Spleen (tissue), 11 donors: Measurements from ENCODE around the gene ADGRE2. TPM values are rescaled to one million over a fixed set of nuclear protein-coding genes. Genes with fewer than 3 reads are reported as not detected.
A peak's percentile ranks its signal among the peaks of the same experiment; 100 is the strongest.

ENCODE experiments used
- DNase-seq: peaks from one replicate; pipeline ENCODE4 v3.0.0-alpha.2; 2020
- H3K27ac ChIP-seq, 8 donors: fragments of 200-600 bp; sonication (generic) in 7 of 8; 1 replicate in 4 of 8; 2 replicates in 4 of 8; pipeline versions ENCODE4 v1.5.0 to v1.8.0; 2016 to 2021; ENCODE audit warnings: inconsistent platforms in 4 of 8, mild to moderate bottlenecking in 4 of 8, moderate library complexity in 1 of 8
- H3K27me3 ChIP-seq, 7 donors: fragments of 200-600 bp; sonication (generic) in 6 of 7; replicated peaks in 1 of 7; 1 replicate in 4 of 7; 2 replicates in 3 of 7; pipeline versions ENCODE4 v1.5.0 to v1.8.0; 2016 to 2021; ENCODE audit warnings: inconsistent platforms in 3 of 7, mild to moderate bottlenecking in 1 of 7
- H3K36me3 ChIP-seq, 6 donors: fragments of 200-600 bp; sonication (generic) in 5 of 6; 1 replicate in 4 of 6; 2 replicates in 2 of 6; pipeline versions ENCODE4 v1.5.0 to v1.8.0; 2016 to 2021; ENCODE audit warnings: inconsistent platforms in 2 of 6
- H3K4me1 ChIP-seq, 6 donors: fragments of 200-600 bp; sonication (generic) in 5 of 6; 1 replicate in 3 of 6; 2 replicates in 3 of 6; pipeline versions ENCODE4 v1.5.0 to v1.8.0; 2016 to 2021; ENCODE audit warnings: inconsistent platforms in 3 of 6
- H3K4me3 ChIP-seq, 8 donors: fragments of 200-600 bp; sonication (generic) in 7 of 8; 1 replicate in 4 of 8; 2 replicates in 4 of 8; pipeline versions ENCODE4 v1.5.0 to v1.8.0; 2016 to 2021; ENCODE audit warnings: inconsistent platforms in 4 of 8, mild to moderate bottlenecking in 4 of 8, moderate library complexity in 2 of 8
- H3K9me3 ChIP-seq, 8 donors: fragments of 200-600 bp; sonication (generic) in 7 of 8; 1 replicate in 4 of 8; 2 replicates in 4 of 8; pipeline versions ENCODE4 v1.5.0 to v1.8.0; 2016 to 2021; ENCODE audit warnings: inconsistent platforms in 4 of 8
- POLR2A ChIP-seq, 3 donors: fragments of 450-650 bp; IDR thresholded peaks; one replicate each; pipeline ENCODE4 v1.5.1; 2017; ENCODE audit warnings: antibody characterized with exemption in 3 of 3, mild to moderate bottlenecking in 1 of 3
- POLR2AphosphoS5 ChIP-seq, 3 donors: sonication (generic); formaldehyde crosslinking; IDR thresholded peaks; one replicate each; pipeline ENCODE4 v1.5.1; 2017; ENCODE audit warnings: antibody characterized with exemption in 3 of 3
- WGBS, 5 donors: extraction: QIAGEN DNeasy Blood & Tissue Kit in 3 of 5; methylation state at CpG; one replicate each; pipeline versions ENCODE4 v1.1.5 to v1.1.7; 2013 to 2018; 5-methylcytosine and 5-hydroxymethylcytosine counted together
- intact Hi-C: fragments of 100-400 bp; cut with DNase I; formaldehyde crosslinking; loops from one replicate; pipeline ENCODE4 v1.15.0; 2023; ENCODE audit warnings: low total_unique reads
- polyA plus RNA-seq, 3 donors: library from polyadenylated mRNA; stranded (reverse); fragments of 200-250 nt; gene quantifications; one replicate each; pipeline ENCODE4 v1.2.1, GENCODE V29; 2013
- total RNA-seq, 7 donors: library from RNA; depleted of rRNA in 3 of 7; stranded (reverse); fragments of >200 nt in 3 of 7; fragmentation: NEBNext Ultra II Directional in 4 of 7; extraction: Animal tissue kit (Norgen Biotek cat#: 25700) in 4 of 7; gene quantifications; one replicate each; pipeline versions ENCODE4 v1.1.0 to v1.2.1, GENCODE V29; 2016 to 2021
- TF ChIP-seq, protein P1 (sequence below), 11 experiments: fragments of 200-600 bp in 7 of 11; fragments of 450-650 bp in 4 of 11; sonication (generic) in 4 of 11; IDR thresholded peaks in 8 of 11; conservative IDR thresholded peaks in 3 of 11; 1 replicate in 7 of 11; 2 replicates in 4 of 11; pipeline versions ENCODE4 v1.4.0 to v1.8.0; 2016 to 2021; ENCODE audit warnings: antibody characterized with exemption in 11 of 11, inconsistent platforms in 4 of 11, mild to moderate bottlenecking in 1 of 11
- donor health status: healthy with polysubstance abuse.
- donor health status: DM: no; HTN: no; CAD: no; lungs with moderate emphysema.
- donor health status: DM: no; HTN: no; CAD: no.
- donor health status: Bipolar disorder and iron deficiency.
- donor health status: healthy.
- donor health status: DM: no; HTN: no; CAD: no.
- donor health status: DM: yes; HTN: yes; CAD: no.

Gene ADGRE2
- total and polyA plus RNA-seq, 10 donors = 4.0 to 183 (median 78.9) TPM

DNA sequence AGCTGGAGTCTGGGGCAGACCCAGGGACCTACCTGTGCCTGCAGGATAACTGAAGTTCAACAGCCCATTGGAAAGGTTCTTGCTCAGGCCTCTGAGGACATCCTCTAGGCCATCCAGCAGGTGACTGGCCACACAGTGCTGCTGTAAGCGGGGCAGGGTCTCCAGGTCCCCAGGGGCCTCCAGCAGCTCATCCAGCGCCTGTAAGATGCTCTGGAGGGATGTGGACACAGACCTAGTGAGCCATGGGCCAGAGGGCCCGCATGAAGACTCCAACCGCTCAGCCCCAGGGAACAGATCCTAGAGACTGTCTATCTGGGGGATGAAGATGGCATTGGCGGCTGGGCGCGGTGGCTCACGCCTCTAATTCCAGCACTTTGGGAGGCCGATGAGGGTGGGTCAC is 14.0 kb downstream of the ADGRE2 start:
- peak; percentile 47 for DNase-seq

DNA sequence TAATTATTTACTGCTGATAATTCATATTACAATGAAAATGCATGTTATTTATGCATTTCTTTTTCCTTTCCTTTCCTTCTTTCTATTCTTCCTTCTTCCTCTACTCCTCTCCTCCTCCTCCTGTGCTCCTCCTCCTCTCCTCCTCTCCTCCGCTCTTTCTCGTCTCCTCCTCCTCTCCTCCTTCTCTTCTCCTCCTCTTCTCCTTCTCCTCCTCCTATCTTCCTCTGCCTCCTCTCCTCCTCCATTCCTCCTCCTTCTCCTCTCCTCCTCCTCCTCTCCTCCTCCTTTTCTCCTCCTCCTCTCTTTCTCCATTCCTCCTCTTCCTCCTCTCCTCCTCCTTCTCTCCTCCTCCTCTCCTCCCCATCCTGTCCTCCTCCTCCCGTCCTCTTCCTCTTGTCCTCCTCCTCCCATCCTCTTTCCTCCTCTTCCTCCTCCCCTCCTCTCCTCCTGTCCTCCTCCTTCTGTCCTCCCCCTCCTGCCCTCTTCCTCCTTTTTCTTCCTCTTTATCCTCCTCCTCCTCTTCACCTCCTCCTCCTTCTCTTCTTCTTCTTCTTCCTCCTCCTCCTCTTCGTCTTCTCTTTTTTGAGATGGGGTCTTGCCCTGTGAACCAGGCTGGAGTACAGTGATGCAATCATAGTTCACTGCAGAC is 14.7 kb downstream of the ADGRE2 start:
- Histone ChIP-seq H3K27ac (peak overlapping the region in 2 of 8 donors; percentile 10 to 54), H3K4me3 (no peak overlapping the region), H3K36me3 (peaks cover 0 to 95% (median 5%) of the 10 kb centered on the region in 6 donors), H3K27me3 (peaks cover 0 to 20% (median 0%) of the 10 kb centered on the region in 7 donors), H3K4me1 (no peaks in the 10 kb centered on the region), H3K9me3 (no peaks in the 10 kb centered on the region)
- no peak for TF ChIP-seq POLR2A (IDR thresholded peaks at IDR 0.05)
- TF ChIP-seq, protein P1, sequence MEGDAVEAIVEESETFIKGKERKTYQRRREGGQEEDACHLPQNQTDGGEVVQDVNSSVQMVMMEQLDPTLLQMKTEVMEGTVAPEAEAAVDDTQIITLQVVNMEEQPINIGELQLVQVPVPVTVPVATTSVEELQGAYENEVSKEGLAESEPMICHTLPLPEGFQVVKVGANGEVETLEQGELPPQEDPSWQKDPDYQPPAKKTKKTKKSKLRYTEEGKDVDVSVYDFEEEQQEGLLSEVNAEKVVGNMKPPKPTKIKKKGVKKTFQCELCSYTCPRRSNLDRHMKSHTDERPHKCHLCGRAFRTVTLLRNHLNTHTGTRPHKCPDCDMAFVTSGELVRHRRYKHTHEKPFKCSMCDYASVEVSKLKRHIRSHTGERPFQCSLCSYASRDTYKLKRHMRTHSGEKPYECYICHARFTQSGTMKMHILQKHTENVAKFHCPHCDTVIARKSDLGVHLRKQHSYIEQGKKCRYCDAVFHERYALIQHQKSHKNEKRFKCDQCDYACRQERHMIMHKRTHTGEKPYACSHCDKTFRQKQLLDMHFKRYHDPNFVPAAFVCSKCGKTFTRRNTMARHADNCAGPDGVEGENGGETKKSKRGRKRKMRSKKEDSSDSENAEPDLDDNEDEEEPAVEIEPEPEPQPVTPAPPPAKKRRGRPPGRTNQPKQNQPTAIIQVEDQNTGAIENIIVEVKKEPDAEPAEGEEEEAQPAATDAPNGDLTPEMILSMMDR (IDR thresholded peaks at IDR 0.05 in 8 of 11, conservative IDR thresholded peaks at IDR 0.05 in 3 of 11) = no peak
- TF ChIP-seq POLR2AphosphoS5 (IDR thresholded peaks at IDR 0.05) = no peak
- no peak for DNase-seq
- intact Hi-C loops = no loop called here
- WGBS, 5 donors = 59 to 77% (median 74%) methylated on average over 4 of the region's 4 CpGs

More for the DNA sequence above, 14.0 kb downstream of the ADGRE2 start:
- no peaks in the 10 kb centered on the region for H3K4me1 ChIP-seq
- H3K36me3 ChIP-seq = peaks cover 0 to 96% (median 6%) of the 10 kb centered on the region in 6 donors
- H3K27me3 ChIP-seq = peaks cover 0 to 20% (median 0%) of the 10 kb centered on the region in 7 donors
- H3K9me3 ChIP-seq = no peaks in the 10 kb centered on the region
- intact Hi-C loops = no loop called here
- 86 to 96% (median 92%) methylated on average over 8 to 9 of the region's 9 CpGs for WGBS, 5 donors
- peak in 1 of 3 donors; percentile 27 for TF ChIP-seq POLR2AphosphoS5 (IDR thresholded peaks at IDR 0.05)
- TF ChIP-seq POLR2A (IDR thresholded peaks at IDR 0.05) = no peak
- no peak overlapping the region for H3K4me3 ChIP-seq
- H3K27ac ChIP-seq = peak overlapping the region in 3 of 8 donors; percentile 10 to 54 (median 30)

DNA sequence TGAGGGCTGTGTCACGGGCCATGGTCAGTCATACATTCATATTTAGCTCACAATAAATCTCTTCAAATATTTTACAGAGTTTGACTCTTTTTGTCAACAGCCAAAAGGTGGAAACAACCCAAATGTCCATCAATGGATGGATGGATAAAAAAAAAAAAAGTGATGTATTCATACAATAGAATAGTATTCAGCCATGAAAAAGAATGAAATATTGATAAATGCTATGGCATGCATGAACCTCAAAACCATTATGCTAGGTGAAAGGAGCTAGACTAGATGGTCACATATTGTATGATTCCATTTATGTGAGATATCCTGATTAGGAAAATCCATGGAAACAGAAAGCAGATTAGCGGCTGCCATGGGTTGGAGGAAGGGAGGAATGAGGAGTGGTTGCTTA is 16.2 kb downstream of the ADGRE2 start:
- intact Hi-C loops = no loop called here
- DNase-seq = no peak
- peaks cover 0 to 15% (median 0%) of the 10 kb centered on the region in 7 donors for H3K27me3 ChIP-seq
- H3K27ac ChIP-seq = no peak overlapping the region
- 83 to 94% (median 91%) methylated on average over 2 of the region's 2 CpGs for WGBS, 5 donors
- H3K4me3 ChIP-seq = no peak overlapping the region
- TF ChIP-seq, protein P1 (IDR thresholded peaks at IDR 0.05 in 8 of 11, conservative IDR thresholded peaks at IDR 0.05 in 3 of 11) = no peak
- TF ChIP-seq POLR2AphosphoS5 (IDR thresholded peaks at IDR 0.05) (no peak), POLR2A (IDR thresholded peaks at IDR 0.05) (no peak)
- no peaks in the 10 kb centered on the region for H3K4me1 ChIP-seq
- H3K9me3 ChIP-seq = no peaks in the 10 kb centered on the region
- H3K36me3 ChIP-seq = peaks cover 0 to 95% (median 4%) of the 10 kb centered on the region in 6 donors

DNA sequence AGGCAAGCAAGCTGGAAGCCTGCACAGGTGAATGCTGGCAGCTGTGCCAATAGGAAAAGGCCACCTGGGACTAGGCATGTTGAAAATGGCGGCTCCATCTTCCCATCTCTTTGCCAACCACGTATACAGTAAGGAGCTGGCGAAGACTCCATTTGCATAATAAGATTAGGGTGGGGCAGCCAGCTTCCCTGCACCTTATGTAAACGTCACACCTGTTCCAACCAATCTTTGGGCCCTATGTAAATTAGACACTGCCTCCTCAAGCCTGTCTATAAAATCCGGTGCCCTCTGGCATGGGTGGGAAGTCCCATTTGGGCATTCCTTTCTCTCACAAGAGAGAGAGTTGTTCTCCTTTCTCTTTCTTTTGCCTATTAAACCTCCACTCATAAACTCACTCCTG is 16.8 kb downstream of the ADGRE2 start:
- H3K27me3 ChIP-seq = peaks cover 0 to 15% (median 0%) of the 10 kb centered on the region in 7 donors

More for the DNA sequence above, 16.8 kb downstream of the ADGRE2 start:
- H3K4me3 ChIP-seq = no peak overlapping the region
- H3K36me3 ChIP-seq = peaks cover 0 to 95% (median 4%) of the 10 kb centered on the region in 6 donors
- H3K27ac ChIP-seq = no peak overlapping the region
- DNase-seq = peak; percentile 2
- WGBS, 5 donors = 63 to 82% (median 81%) methylated on average over 5 of the region's 5 CpGs
- H3K9me3 ChIP-seq = no peaks in the 10 kb centered on the region
- intact Hi-C loops = no loop called here
- no peaks in the 10 kb centered on the region for H3K4me1 ChIP-seq
- no peak for TF ChIP-seq POLR2A (IDR thresholded peaks at IDR 0.05)
- TF ChIP-seq POLR2AphosphoS5 (IDR thresholded peaks at IDR 0.05) = no peak
- TF ChIP-seq, protein P1 (IDR thresholded peaks at IDR 0.05 in 8 of 11, conservative IDR thresholded peaks at IDR 0.05 in 3 of 11) = no peak
